Ureter (tissue), 1 donor: ENCODE measurements around the gene TMEM225B. TPM values are rescaled to one million over a fixed set of nuclear protein-coding genes. Genes with fewer than 3 reads are reported as not detected.
"Not testable (repeated sequence)": the region's sequence is repeated elsewhere in the genome, so short reads cannot be mapped to it uniquely, and the experiment has no call there.

Experiments used
- DNase-seq: peaks from one replicate; pipeline ENCODE4 v3.0.0-alpha.2; 2020; ENCODE audit warnings: low spot score
- total RNA-seq: library from RNA; stranded (reverse); gene quantifications from one replicate; pipeline ENCODE4 v1.2.4, GENCODE V29; 2023
- donor health status: DM: yes; HTN: yes; CAD: no.

The TMEM225B gene
- total RNA-seq, 1 donor from 2014 or later, result 2.9 TPM

GRCh38 chr7:99623091-99623693, 25.1 kb downstream of the TMEM225B start:
- no peak for DNase-seq

GRCh38 chr7:99623702-99624447, 25.8 kb downstream of the TMEM225B start:
- no peak for DNase-seq

GRCh38 chr7:99624484-99624883, 26.4 kb downstream of the TMEM225B start:
- no peak for DNase-seq

GRCh38 chr7:99625321-99625720, 27.3 kb downstream of the TMEM225B start:
- no peak for DNase-seq

GRCh38 chr7:99625961-99626360, 27.9 kb downstream of the TMEM225B start:
- no peak for DNase-seq

GRCh38 chr7:99626661-99627060, 28.6 kb downstream of the TMEM225B start:
- no peak for DNase-seq

- DNase-seq, result no peak
These were observed 29.4 kb downstream of the TMEM225B start for GRCh38 chr7:99627513-99627912.

- DNase-seq, result no peak
These were observed 30.7 kb downstream of the TMEM225B start for GRCh38 chr7:99628471-99629465.

- DNase-seq, result no peak
These were observed 31.6 kb downstream of the TMEM225B start for GRCh38 chr7:99629643-99630042.

- no peak for DNase-seq
These were observed 33.4 kb downstream of the TMEM225B start for GRCh38 chr7:99631295-99632109.

GRCh38 chr7:99637414-99637813, 39.3 kb downstream of the TMEM225B start:
- DNase-seq, result not testable (repeated sequence)

- no peak for DNase-seq
These were observed 40.7 kb downstream of the TMEM225B start for GRCh38 chr7:99638731-99639130.

GRCh38 chr7:99639267-99639666, 41.2 kb downstream of the TMEM225B start:
- DNase-seq, result no peak

- no peak for DNase-seq
These were observed 44.0 kb downstream of the TMEM225B start for GRCh38 chr7:99642027-99642426.

GRCh38 chr7:99643464-99643863, 45.4 kb downstream of the TMEM225B start:
- DNase-seq, result no peak

- DNase-seq, result no peak
These were observed 46.4 kb downstream of the TMEM225B start for GRCh38 chr7:99644431-99644830.

- DNase-seq, result no peak
These were observed 47.5 kb downstream of the TMEM225B start for GRCh38 chr7:99645590-99645989.

- DNase-seq, result no peak
These were observed 50.8 kb downstream of the TMEM225B start for GRCh38 chr7:99648843-99649242.

- no peak for DNase-seq
These were observed 53.2 kb downstream of the TMEM225B start for GRCh38 chr7:99651290-99651689.

- no peak for DNase-seq
These were observed 54.6 kb downstream of the TMEM225B start for GRCh38 chr7:99652671-99653070.

- DNase-seq, result not testable (repeated sequence)
These were observed 55.2 kb downstream of the TMEM225B start for GRCh38 chr7:99653269-99653668.
